Endothelial cell of umbilical vein (primary cell): ENCODE results near the gene WHRN. TPM values are rescaled to one million over a fixed set of nuclear protein-coding genes. Genes with fewer than 3 reads are reported as not detected.

Source experiments
- BruUV-seq: library from RNA; stranded (reverse); fragments of 400-500 nt; replicated peaks from 2 replicates; lab custom pipeline; 2021; lab: Mats Ljungman, UMichigan
- CTCF ChIA-PET: fragments of 300-600, 350-600 bp; sonication (Branson Sonifier 250); formaldehyde crosslinking; loops from one replicate; lab custom pipeline; 2021; ENCODE audit warnings: antibody characterized with exemption, inconsistent platforms; lab: Charles Lee
- POLR2A ChIA-PET: fragments of 300-600, 350-600 bp; sonication (Branson Sonifier 250); formaldehyde crosslinking; loops from one replicate; lab custom pipeline; 2021; ENCODE audit warnings: antibody characterized with exemption, inconsistent platforms; lab: Charles Lee
- DNase-seq: peaks from one replicate; pipeline ENCODE4 v3.0.0-alpha.2; 2011; ENCODE audit warnings: low read depth, low spot score
- FAIRE-seq: peaks from 2 replicates; lab custom pipeline; 2011; peaks lifted over from hg19 to GRCh38; lab: Jason Lieb, UNC
- H2AFZ ChIP-seq: 2 replicates; pipeline ENCODE4 v1.6.0; 2012; ENCODE audit warnings: low read depth, low read length, control low read depth, inconsistent platforms
- H3K27ac ChIP-seq: 2 replicates; pipeline ENCODE4 v1.5.1; 2011; ENCODE audit warnings: low read depth, mild to moderate bottlenecking, control low read depth, low read length, moderate library complexity; ENCODE audit not compliant: insufficient read depth
- H3K27me3 ChIP-seq, 2 experiments: 2 replicates each; pipeline versions ENCODE4 v1.6.0 to v1.6.1; 2011; ENCODE audit warnings: low read length in 2 of 2, mixed read lengths in 1 of 2; ENCODE audit not compliant: control insufficient read depth in 2 of 2, insufficient read depth in 2 of 2
- H3K36me3 ChIP-seq, 2 experiments: 2 replicates in 1 of 2; 3 replicates in 1 of 2; pipeline ENCODE4 v1.5.1; 2011; ENCODE audit warnings: low read length in 2 of 2, mild to moderate bottlenecking in 1 of 2, moderate library complexity in 1 of 2; ENCODE audit not compliant: control insufficient read depth in 2 of 2, insufficient read depth in 2 of 2; ENCODE audit errors: extremely low read depth in 1 of 2
- H3K4me1 ChIP-seq: 3 replicates; pipeline ENCODE4 v1.5.1; 2011; ENCODE audit warnings: mild to moderate bottlenecking, low read length; ENCODE audit not compliant: control insufficient read depth, insufficient read depth; ENCODE audit errors: extremely low read depth
- H3K4me2 ChIP-seq: 2 replicates; pipeline ENCODE4 v1.6.1; 2011; ENCODE audit warnings: low read length, control low read depth, mixed read lengths; ENCODE audit not compliant: insufficient read depth
- H3K4me3 ChIP-seq, 3 experiments: fragments of 200-600 bp in 1 of 3; sonication (generic), shearing (Covaris generic) in 1 of 3; replicated peaks in 1 of 3; 2 replicates each; pipeline ENCODE4 v1.5.1; 2011 to 2016; ENCODE audit warnings: control low read depth in 3 of 3, low read length in 3 of 3, mild to moderate bottlenecking in 2 of 3, inconsistent platforms in 1 of 3, low read depth in 1 of 3, moderate library complexity in 1 of 3; ENCODE audit not compliant: insufficient read depth in 1 of 3
- H3K79me2 ChIP-seq: 2 replicates; pipeline ENCODE4 v1.6.0; 2012; ENCODE audit warnings: low read length, inconsistent platforms; ENCODE audit not compliant: control insufficient read depth, insufficient read depth
- H3K9ac ChIP-seq: replicated peaks from 2 replicates; pipeline ENCODE3; 2011; ENCODE audit warnings: low read length, control low read depth; ENCODE audit not compliant: insufficient read depth; ENCODE audit errors: extremely low read depth
- H3K9me1 ChIP-seq: replicated peaks from 3 replicates; pipeline ENCODE4 v1.6.0; 2011; ENCODE audit warnings: mild to moderate bottlenecking, low read length; ENCODE audit not compliant: control insufficient read depth, insufficient read depth; ENCODE audit errors: extremely low read depth
- H3K9me3 ChIP-seq: replicated peaks from 2 replicates; pipeline ENCODE4 v1.5.1; 2012; ENCODE audit warnings: low read length, inconsistent platforms; ENCODE audit not compliant: control insufficient read depth, insufficient read depth
- H4K20me1 ChIP-seq: replicated peaks from 2 replicates; pipeline ENCODE3; 2011; ENCODE audit warnings: mild to moderate bottlenecking, low read length; ENCODE audit not compliant: control insufficient read depth, insufficient read depth; ENCODE audit errors: extremely low read depth
- CTCF ChIP-seq, 2 donors: IDR thresholded peaks; 1 replicate in 1 of 2; 2 replicates in 1 of 2; pipeline ENCODE4 v1.5.1; 2011; ENCODE audit warnings: low read length in 2 of 2, mild to moderate bottlenecking in 2 of 2, moderate library complexity in 2 of 2, control low read depth in 1 of 2, inconsistent platforms in 1 of 2, low read depth in 1 of 2; ENCODE audit not compliant: insufficient read depth in 1 of 2; ENCODE audit errors: extremely low read depth in 1 of 2
- EZH2 ChIP-seq: IDR thresholded peaks from 2 replicates; pipeline ENCODE4 v1.6.1; 2012; ENCODE audit warnings: borderline replicate concordance, low read depth, mild to moderate bottlenecking, moderate library complexity, low read length, inconsistent platforms; ENCODE audit not compliant: severe bottlenecking
- FOS ChIP-seq: IDR thresholded peaks from 2 replicates; pipeline ENCODE4 v1.6.1; 2011; ENCODE audit warnings: mild to moderate bottlenecking, low read length, moderate library complexity, borderline replicate concordance; ENCODE audit not compliant: insufficient read depth
- GATA2 ChIP-seq: IDR thresholded peaks from 2 replicates; pipeline ENCODE4 v1.7.0; 2011; ENCODE audit warnings: low read depth, mild to moderate bottlenecking, moderate library complexity, mixed read lengths, low read length; ENCODE audit not compliant: insufficient read length, insufficient read depth
- JUN ChIP-seq: IDR thresholded peaks from 2 replicates; pipeline ENCODE4 v1.6.1; 2011; ENCODE audit warnings: borderline replicate concordance, low read depth; ENCODE audit not compliant: insufficient read length, insufficient read depth
- MAX ChIP-seq: IDR thresholded peaks from 2 replicates; pipeline ENCODE4 v1.6.1; 2011; ENCODE audit not compliant: insufficient read depth, insufficient read length
- MYC ChIP-seq: IDR thresholded peaks from one replicate; pipeline ENCODE4 v1.6.1; 2011; ENCODE audit warnings: mild to moderate bottlenecking, low read depth, low read length
- POLR2A ChIP-seq: IDR thresholded peaks from 2 replicates; pipeline ENCODE4 v1.6.1; 2012; ENCODE audit warnings: low read depth, mild to moderate bottlenecking, control low read depth, low read length
- POLR2AphosphoS5 ChIP-seq: IDR thresholded peaks from 2 replicates; pipeline ENCODE4 v1.6.1; 2012; ENCODE audit warnings: low read depth, mild to moderate bottlenecking, control low read depth, low read length, moderate library complexity; ENCODE audit not compliant: insufficient read depth
- dilution Hi-C: fragments of 300-500 bp; cut with MboI; formaldehyde crosslinking; loops from one replicate; pipeline ENCODE4 v1.15.0; 2019; ENCODE audit warnings: low sequenced_read_pairs; ENCODE audit not compliant: extremely low pct_ligation_motif_present
- intact Hi-C: fragments of 100-400 bp; cut with micrococcal nuclease; formaldehyde crosslinking; loops from one replicate; pipeline ENCODE4 v1.10.0; 2022
- polyA plus RNA-seq, 4 experiments: library from polyadenylated mRNA; depleted of rRNA in 3 of 4; stranded (reverse) in 3 of 4; unstranded in 1 of 4; fragments of >200 nt; gene quantifications; 2 replicates each; pipeline versions ENCODE4 v1.2.1 to v1.2.3, GENCODE V29; 2011 to 2012; ENCODE audit warnings: missing spikeins in 1 of 4
- total RNA-seq: library from RNA; stranded (reverse); gene quantifications from 2 replicates; pipeline ENCODE4 v1.2.3, GENCODE V29; 2021

WHRN gene
- total and polyA plus RNA-seq, 2 donors (not counting 3 experiments of a cell fraction or from before 2014, with no cell fraction given), result 0.35 to 0.69 TPM

GRCh38 chr9:114384836-114385396 lies 120.4 kb downstream of the WHRN start:
- TF ChIP-seq POLR2A, result no peak
- TF ChIP-seq MYC, result no peak
- no peak for TF ChIP-seq JUN
- no peak for TF ChIP-seq EZH2
- no peak for TF ChIP-seq MAX
- no peak for TF ChIP-seq GATA2
- TF ChIP-seq CTCF (IDR thresholded peaks at IDR 0.05; ENCODE audit: extremely low read depth in 1 of 2, insufficient read depth in 1 of 2, low read depth in 1 of 2, low read length in 2 of 2), result no peak
- TF ChIP-seq FOS, result no peak
- no peak for TF ChIP-seq POLR2AphosphoS5
- dilution Hi-C loops (no loop called here), intact Hi-C loops (no loop called here)
- Histone ChIP-seq H3K27ac (peak overlapping the region; percentile 44), H3K9me1 (no peaks in the 10 kb centered on the region), H3K79me2 (peaks cover 6% of the 10 kb centered on the region), H3K4me2 (peak overlapping the region; percentile 8), H3K4me1 (peaks cover 31% of the 10 kb centered on the region), H3K9ac (no peak overlapping the region), H2AFZ (no peak overlapping the region), H3K4me3 (no peak overlapping the region), H3K36me3 (peaks cover 0 to 3% of the 10 kb centered on the region in 2 experiments), H4K20me1 (no peaks in the 10 kb centered on the region), H3K9me3 (no peaks in the 10 kb centered on the region), H3K27me3 (no peaks in the 10 kb centered on the region)
- ChIA-PET CTCF (interaction anchor here (1.2 to 3.8 kb wide), 3 partner anchors 13 to 46 kb away, joined by 3 to 24 read pairs (median 7); no protein-coding TSS in a partner anchor), POLR2A (no interaction called here)
- FAIRE-seq (no peak), DNase-seq (no peak)
- BruUV-seq, result no TSS peak
